ENCODE measurements around the gene ABCG1. TPM values are rescaled to one million over a fixed set of nuclear protein-coding genes. Genes with fewer than 3 reads are reported as not detected.

Gene ABCG1
- total and polyA plus RNA-seq, 4 donors, result 11.5 to 65.0 (median 35.0) TPM

GRCh38 chr21:42172596-42173483, 46.1 kb upstream of the ABCG1 start:
- no peak for TF ChIP-seq CTCF (IDR thresholded peaks at IDR 0.05; ENCODE audit: control extremely low read depth, extremely low read depth)
- Histone ChIP-seq H3K36me3 (ENCODE audit: control insufficient read depth in 4 of 4, insufficient read depth in 4 of 4, low read length in 4 of 4) (no peaks in the 10 kb centered on the region), H3K27me3 (ENCODE audit: control insufficient read depth in 3 of 3, insufficient read depth in 3 of 3, low read length in 2 of 3) (no peaks in the 10 kb centered on the region), H3K27ac (ENCODE audit: low read depth in 1 of 2, low read length in 1 of 2) (no peak overlapping the region), H3K4me3 (no peak overlapping the region), H3K4me1 (ENCODE audit: control insufficient read depth in 5 of 5, insufficient read depth in 5 of 5, low read length in 5 of 5) (peaks cover 0 to 4% (median 2%) of the 10 kb centered on the region in 5 donors), H3K9me3 (ENCODE audit: control insufficient read depth in 4 of 4, insufficient read depth in 3 of 4, low read length in 3 of 4) (no peaks in the 10 kb centered on the region), H3K9ac (ENCODE audit: insufficient read depth in 1 of 2, low read length in 2 of 2) (no peak overlapping the region)
- ATAC-seq (ENCODE audit: insufficient read depth, low FRiP score) (no peak), DNase-seq (no peak)
- 93 to 94% methylated on average over 40 of the region's 40 CpGs for WGBS, 2 donors

- 93 to 95% methylated on average over 4 of the region's 4 CpGs for WGBS, 2 donors
- Histone ChIP-seq H3K9me3 (ENCODE audit: control insufficient read depth in 4 of 4, insufficient read depth in 3 of 4, low read length in 3 of 4) (no peaks in the 10 kb centered on the region), H3K4me3 (no peak overlapping the region), H3K4me1 (ENCODE audit: control insufficient read depth in 5 of 5, insufficient read depth in 5 of 5, low read length in 5 of 5) (peaks cover 0 to 4% (median 2%) of the 10 kb centered on the region in 5 donors), H3K9ac (ENCODE audit: insufficient read depth in 1 of 2, low read length in 2 of 2) (no peak overlapping the region), H3K27ac (ENCODE audit: low read depth in 1 of 2, low read length in 1 of 2) (no peak overlapping the region), H3K27me3 (ENCODE audit: control insufficient read depth in 3 of 3, insufficient read depth in 3 of 3, low read length in 2 of 3) (no peaks in the 10 kb centered on the region), H3K36me3 (ENCODE audit: control insufficient read depth in 4 of 4, insufficient read depth in 4 of 4, low read length in 4 of 4) (no peaks in the 10 kb centered on the region)
- no peak for TF ChIP-seq CTCF (IDR thresholded peaks at IDR 0.05; ENCODE audit: control extremely low read depth, extremely low read depth)
- ATAC-seq (ENCODE audit: insufficient read depth, low FRiP score), result no peak
- no peak for DNase-seq
These were observed 44.8 kb upstream of the ABCG1 start for GRCh38 chr21:42174173-42174572.

GRCh38 chr21:42175110-42175710, 43.7 kb upstream of the ABCG1 start:
- Histone ChIP-seq H3K4me3 (no peak overlapping the region), H3K27me3 (ENCODE audit: control insufficient read depth in 3 of 3, insufficient read depth in 3 of 3, low read length in 2 of 3) (no peaks in the 10 kb centered on the region), H3K27ac (ENCODE audit: low read depth in 1 of 2, low read length in 1 of 2) (no peak overlapping the region), H3K4me1 (ENCODE audit: control insufficient read depth in 5 of 5, insufficient read depth in 5 of 5, low read length in 5 of 5) (peaks cover 0 to 4% (median 2%) of the 10 kb centered on the region in 5 donors), H3K9me3 (ENCODE audit: control insufficient read depth in 4 of 4, insufficient read depth in 3 of 4, low read length in 3 of 4) (no peaks in the 10 kb centered on the region), H3K36me3 (ENCODE audit: control insufficient read depth in 4 of 4, insufficient read depth in 4 of 4, low read length in 4 of 4) (no peaks in the 10 kb centered on the region), H3K9ac (ENCODE audit: insufficient read depth in 1 of 2, low read length in 2 of 2) (no peak overlapping the region)
- ATAC-seq (ENCODE audit: insufficient read depth, low FRiP score) (no peak), DNase-seq (no peak)
- TF ChIP-seq CTCF (IDR thresholded peaks at IDR 0.05; ENCODE audit: control extremely low read depth, extremely low read depth), result no peak
- WGBS, 2 donors, result 86 to 89% methylated on average over 6 of the region's 6 CpGs
